ENCODE data around the gene ATF7IP. TPM values are rescaled to one million over a fixed set of nuclear protein-coding genes. Genes with fewer than 3 reads are reported as not detected.
"Not testable (repeated sequence)": the region's sequence is repeated elsewhere in the genome, so short reads cannot be mapped to it uniquely, and the experiment has no call there.

Gene ATF7IP
- total RNA-seq: 10 to 100 TPM; 20.5 to 65.5 (median 55.9) TPM

GRCh38 chr12:14365294-14366208 lies at the start of gene ATF7IP:
ATF7IP (plus strand) TSS chr12:14365682; CDS start chr12:14423916, 58,234 bp downstream.
- ATAC-seq (ENCODE audit: low FRiP score in 2 of 2) (peak; percentile 98 to 99), DNase-seq (peak; percentile 98)
- Histone ChIP-seq H3K9me3 (no peaks in the 10 kb centered on the region), H3K4me3 (peak within 1 kb of the TSS; percentile 38 to 86 (median 59)), H3K36me3 (no peaks in the 10 kb centered on the region), H3K27ac (peak within 1 kb of the TSS; percentile 96 to 99 (median 97)), H3K4me1 (peaks cover 5 to 15% (median 11%) of the 10 kb centered on the region in 4 donors), H3K27me3 (no peaks in the 10 kb centered on the region)
- WGBS, 2 donors: 0 to 1% methylated on average over 55 of the region's 55 CpGs
- TF ChIP-seq CTCF (IDR thresholded peaks at IDR 0.05): peak in 1 of 6 experiments; percentile 18
- peak in 1 of 4 donors; percentile 2 for TF ChIP-seq EP300 (IDR thresholded peaks at IDR 0.05)
- peak in 3 of 4 donors; percentile 72 to 93 (median 80) for TF ChIP-seq POLR2A (IDR thresholded peaks at IDR 0.05)
- TF ChIP-seq POLR2AphosphoS5 (IDR thresholded peaks at IDR 0.05): peak; percentile 82 to 91

- H3K9me3 ChIP-seq: no peaks in the 10 kb centered on the region
- no peak for ATAC-seq (ENCODE audit: low FRiP score in 2 of 2)
- WGBS, 2 donors: 84 to 86% methylated on average over 4 of the region's 4 CpGs
- TF ChIP-seq POLR2A (IDR thresholded peaks at IDR 0.05) (no peak), EP300 (IDR thresholded peaks at IDR 0.05) (no peak), POLR2AphosphoS5 (IDR thresholded peaks at IDR 0.05) (no peak), CTCF (IDR thresholded peaks at IDR 0.05) (no peak)
- no peak for DNase-seq
- H3K36me3 ChIP-seq: no peaks in the 10 kb centered on the region
- no peak overlapping the region for H3K4me3 ChIP-seq
- H3K27me3 ChIP-seq: no peaks in the 10 kb centered on the region
- H3K27ac ChIP-seq: no peak overlapping the region
- H3K4me1 ChIP-seq: no peaks in the 10 kb centered on the region
Observed at GRCh38 chr12:14317362-14318146, 47.9 kb upstream of the ATF7IP start.

GRCh38 chr12:14319704-14320427 lies 45.6 kb upstream of the ATF7IP start:
- H3K9me3 ChIP-seq; H3K4me3 ChIP-seq; H3K36me3 ChIP-seq; H3K27ac ChIP-seq; H3K27me3 ChIP-seq; ATAC-seq (ENCODE audit: low FRiP score in 2 of 2); H3K4me1 ChIP-seq: not testable (repeated sequence)
- DNase-seq: peak in 1 of 2 donors; percentile 66
- WGBS, 2 donors: 93 to 97% methylated on average over 7 to 27 of the region's 38 CpGs

GRCh38 chr12:14322403-14322802 lies 43.1 kb upstream of the ATF7IP start:
- ATAC-seq (ENCODE audit: low FRiP score in 2 of 2) (no peak), DNase-seq (no peak)
- Histone ChIP-seq H3K9me3 (no peaks in the 10 kb centered on the region), H3K36me3 (no peaks in the 10 kb centered on the region), H3K4me1 (no peaks in the 10 kb centered on the region), H3K4me3 (no peak overlapping the region), H3K27ac (no peak overlapping the region), H3K27me3 (no peaks in the 10 kb centered on the region)
- no peak for TF ChIP-seq POLR2AphosphoS5 (IDR thresholded peaks at IDR 0.05)

GRCh38 chr12:14325716-14326343 lies 39.7 kb upstream of the ATF7IP start:
- H3K27me3 ChIP-seq: no peaks in the 10 kb centered on the region
- DNase-seq: no peak
- no peak overlapping the region for H3K27ac ChIP-seq
- no peak for TF ChIP-seq POLR2A (IDR thresholded peaks at IDR 0.05)
- TF ChIP-seq EP300 (IDR thresholded peaks at IDR 0.05): no peak
- TF ChIP-seq CTCF (IDR thresholded peaks at IDR 0.05): no peak
- TF ChIP-seq POLR2AphosphoS5 (IDR thresholded peaks at IDR 0.05): no peak
- no peaks in the 10 kb centered on the region for H3K9me3 ChIP-seq
- 86 to 93% methylated on average over 11 of the region's 11 CpGs for WGBS, 2 donors
- ATAC-seq (ENCODE audit: low FRiP score in 2 of 2): no peak
- no peaks in the 10 kb centered on the region for H3K4me1 ChIP-seq
- no peaks in the 10 kb centered on the region for H3K36me3 ChIP-seq
- H3K4me3 ChIP-seq: no peak overlapping the region

Measured in upper lobe of left lung (tissue), 6 donors.